HEK293T (cell line): ENCODE data around the gene GCNT1.
"Not testable (repeated sequence)": the region's sequence is repeated elsewhere in the genome, so short reads cannot be mapped to it uniquely, and the experiment has no call there.

ENCODE experiments used
- CTCF ChIA-PET: fragments of 350-600 bp; formaldehyde crosslinking; extraction: SDS; loops from one replicate; lab custom pipeline; 2021; ENCODE audit warnings: antibody characterized with exemption, inconsistent platforms; lab: Yijun Ruan, JAX
- POLR2A ChIA-PET: fragments of 350-600 bp; formaldehyde crosslinking; extraction: SDS; loops from one replicate; lab custom pipeline; 2020; ENCODE audit warnings: antibody characterized with exemption, inconsistent platforms; lab: Yijun Ruan, JAX
- DNase-seq: peaks from one replicate; pipeline ENCODE4 v3.0.0; 2012; ENCODE audit warnings: mixed read lengths; ENCODE audit errors: extremely low spot score
- ARNT ChIP-seq: fragments of 450-650 bp; IDR thresholded peaks from 2 replicates; pipeline ENCODE4 v1.6.1; 2017; ENCODE audit warnings: mild to moderate bottlenecking
- BHLHE40 ChIP-seq: fragments of 450-650 bp; IDR thresholded peaks from 2 replicates; pipeline ENCODE4 v1.6.1; 2016; ENCODE audit warnings: mild to moderate bottlenecking, moderate library complexity, borderline replicate concordance
- CTBP1 ChIP-seq: fragments of 450-650 bp; IDR thresholded peaks from 2 replicates; pipeline ENCODE4 v1.6.1; 2016; ENCODE audit warnings: borderline replicate concordance
- ELF4 ChIP-seq: fragments of 450-650 bp; IDR thresholded peaks from 2 replicates; pipeline ENCODE4 v1.6.1; 2017; ENCODE audit warnings: antibody characterized with exemption
- FOXA1 ChIP-seq: fragments of 450-650 bp; IDR thresholded peaks from 2 replicates; pipeline ENCODE4 v1.6.1; 2016; ENCODE audit warnings: mild to moderate bottlenecking
- FOXK2 ChIP-seq: fragments of 450-650 bp; IDR thresholded peaks from 2 replicates; pipeline ENCODE4 v1.6.1; 2016; ENCODE audit warnings: mild to moderate bottlenecking
- FOXM1 ChIP-seq: fragments of 450-650 bp; IDR thresholded peaks from 2 replicates; pipeline ENCODE4 v1.6.1; 2017; ENCODE audit warnings: mild to moderate bottlenecking, borderline replicate concordance
- HDGF ChIP-seq: fragments of 450-650 bp; IDR thresholded peaks from 2 replicates; pipeline ENCODE4 v1.6.1; 2017; ENCODE audit warnings: antibody characterized with exemption, borderline replicate concordance
- L3MBTL2 ChIP-seq: fragments of 450-650 bp; conservative IDR thresholded peaks from 2 replicates; pipeline ENCODE4 v1.6.1; 2016; ENCODE audit warnings: mild to moderate bottlenecking
- LEF1 ChIP-seq: fragments of 450-650 bp; IDR thresholded peaks from 2 replicates; pipeline ENCODE4 v1.6.1; 2017; ENCODE audit warnings: mild to moderate bottlenecking, borderline replicate concordance
- NFRKB ChIP-seq: fragments of 450-650 bp; IDR thresholded peaks from 2 replicates; pipeline ENCODE4 v1.6.1; 2016; ENCODE audit warnings: mild to moderate bottlenecking, moderate library complexity
- PKNOX1 ChIP-seq: fragments of 450-650 bp; IDR thresholded peaks from 2 replicates; pipeline ENCODE4 v1.6.1; 2016
- SP1 ChIP-seq: fragments of 450-650 bp; IDR thresholded peaks from 2 replicates; pipeline ENCODE4 v1.6.1; 2017
- SUZ12 ChIP-seq: fragments of 450-650 bp; IDR thresholded peaks from 2 replicates; pipeline ENCODE4 v1.6.1; 2016; ENCODE audit warnings: mild to moderate bottlenecking
- TARDBP ChIP-seq: fragments of 450-650 bp; IDR thresholded peaks from 2 replicates; pipeline ENCODE4 v1.6.1; 2016
- ZNF384 ChIP-seq: fragments of 450-650 bp; IDR thresholded peaks from 2 replicates; pipeline ENCODE4 v1.6.1; 2016

The GCNT1 gene

GRCh38 chr9:76516871-76517270 lies 57.9 kb downstream of the GCNT1 start:
- DNase-seq = no peak
- POLR2A ChIA-PET = no interaction called here
- CTCF ChIA-PET = no interaction called here
- TF ChIP-seq L3MBTL2 = no peak
- no peak for TF ChIP-seq NFRKB
- TF ChIP-seq LEF1 = no peak

- DNase-seq = no peak
- POLR2A ChIA-PET = no interaction called here
- TF ChIP-seq FOXA1 = no peak
- no peak for TF ChIP-seq L3MBTL2
- TF ChIP-seq SP1 = no peak
- TF ChIP-seq ZNF384 = no peak
- TF ChIP-seq ELF4 = no peak
- no peak for TF ChIP-seq SUZ12
- no peak for TF ChIP-seq BHLHE40
- no peak for TF ChIP-seq TARDBP
- TF ChIP-seq FOXK2 = no peak
- no peak for TF ChIP-seq NFRKB
- no peak for TF ChIP-seq CTBP1
- CTCF ChIA-PET = no interaction called here
These were observed 60.3 kb downstream of the GCNT1 start for GRCh38 chr9:76519075-76519835.

DNA sequence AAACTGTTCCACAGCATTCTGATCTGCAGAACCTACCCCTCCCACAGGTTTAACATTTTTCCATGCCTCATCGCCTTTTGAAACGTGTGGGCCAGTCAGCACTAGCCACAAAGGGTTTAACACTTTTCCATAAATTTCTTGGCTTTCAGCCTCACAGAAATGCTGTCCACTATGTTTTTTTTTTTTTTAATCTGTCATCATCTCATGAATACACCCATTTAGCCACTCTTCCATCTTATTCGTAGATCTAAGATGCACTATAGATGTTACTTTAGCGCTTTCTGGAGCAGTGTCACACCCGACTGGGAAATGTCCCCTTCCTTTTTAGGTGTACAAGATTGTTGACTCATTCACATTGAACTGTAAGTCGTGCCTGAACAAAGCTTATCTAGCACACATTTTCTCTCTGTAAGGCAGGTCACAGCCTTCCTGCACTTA lies 62.3 kb downstream of the GCNT1 start:
- CTCF ChIA-PET = no interaction called here

DNA sequence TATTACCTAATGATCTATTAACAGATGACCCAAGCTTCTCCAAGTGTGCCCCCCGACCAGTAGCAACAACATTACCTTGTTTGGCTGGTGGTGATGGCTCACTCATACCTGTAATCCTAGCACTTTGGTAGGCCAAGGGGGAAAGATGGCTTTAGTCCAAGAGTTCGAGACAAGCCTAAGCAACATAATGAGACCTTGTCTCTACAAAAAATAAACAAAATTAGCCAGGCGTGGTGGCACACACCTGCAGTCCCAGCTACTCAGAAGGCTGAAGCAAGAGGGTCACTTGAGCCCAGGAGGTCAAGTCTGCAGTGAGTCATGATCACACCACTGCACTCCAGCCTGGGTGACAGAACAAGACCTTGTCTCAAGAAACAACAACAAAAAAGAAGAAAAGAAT lies 62.9 kb downstream of the GCNT1 start:
- POLR2A ChIA-PET = no interaction called here
- CTCF ChIA-PET = no interaction called here
- TF ChIP-seq FOXA1 = no peak
- no peak for DNase-seq

More for the DNA sequence above, 62.3 kb downstream of the GCNT1 start:
- TF ChIP-seq FOXM1 (no peak), ELF4 (no peak), BHLHE40 (no peak), CTBP1 (no peak), HDGF (no peak), ZNF384 (no peak), FOXA1 (no peak), SUZ12 (no peak)
- POLR2A ChIA-PET = no interaction called here
- no peak for DNase-seq

- POLR2A ChIA-PET, DNase-seq, CTCF ChIA-PET: not testable (repeated sequence)
These were observed 64.7 kb downstream of the GCNT1 start for GRCh38 chr9:76523617-76524200.

DNA sequence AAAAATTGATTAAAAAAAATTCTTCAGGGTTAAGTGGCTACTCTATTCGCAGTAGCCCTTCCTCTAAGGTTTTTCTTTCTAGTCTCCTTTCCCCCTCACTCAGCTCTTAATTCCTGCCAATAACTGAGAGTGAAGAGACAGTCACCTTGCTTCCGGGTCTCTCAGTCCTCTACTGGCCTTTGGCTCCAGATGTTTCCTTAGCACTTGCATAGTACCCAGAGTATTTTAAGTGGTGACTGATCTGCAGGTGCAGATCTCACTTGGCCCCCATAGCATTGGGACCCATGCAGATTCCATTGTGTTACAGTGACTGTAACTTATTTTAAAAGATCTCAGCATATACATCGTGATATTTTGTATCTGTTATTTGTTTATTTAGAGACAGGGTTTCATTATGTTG lies 66.2 kb downstream of the GCNT1 start:
- DNase-seq = no peak
- ChIA-PET POLR2A (no interaction called here), CTCF (no interaction called here)
- no peak for TF ChIP-seq BHLHE40
- no peak for TF ChIP-seq L3MBTL2
- TF ChIP-seq HDGF = no peak
- TF ChIP-seq NFRKB = no peak
- TF ChIP-seq TARDBP = no peak
- TF ChIP-seq FOXM1 = no peak
- TF ChIP-seq ELF4 = no peak
- TF ChIP-seq SP1 = no peak
- TF ChIP-seq PKNOX1 = no peak
- TF ChIP-seq LEF1 = no peak
- no peak for TF ChIP-seq FOXK2
- TF ChIP-seq FOXA1 = no peak
- TF ChIP-seq ZNF384 = no peak
- no peak for TF ChIP-seq SUZ12
- no peak for TF ChIP-seq CTBP1
- no peak for TF ChIP-seq ARNT

- ChIA-PET POLR2A (interaction anchor here (0.6 kb wide), 1 partner anchor 20 kb away, joined by 4 read pairs; no protein-coding TSS in a partner anchor), CTCF (no interaction called here)
- no peak for TF ChIP-seq ZNF384
- no peak for DNase-seq
These were observed 67.0 kb downstream of the GCNT1 start for GRCh38 chr9:76526026-76526425.

GRCh38 chr9:76528056-76528455 lies 69.1 kb downstream of the GCNT1 start:
- no peak for DNase-seq
- ChIA-PET POLR2A (no interaction called here), CTCF (no interaction called here)
- TF ChIP-seq TARDBP (no peak), FOXK2 (no peak), BHLHE40 (no peak), FOXA1 (no peak), FOXM1 (no peak), ZNF384 (no peak), ARNT (no peak), HDGF (no peak), L3MBTL2 (no peak), ELF4 (no peak), SUZ12 (no peak), NFRKB (no peak), SP1 (no peak), CTBP1 (no peak), PKNOX1 (no peak), LEF1 (no peak)
